Thyroid gland (tissue), 4 donors: Measurements from ENCODE around the gene ZBTB16.

Experiments used
- POLR2A ChIP-seq, 2 donors: fragments of 450-650 bp; IDR thresholded peaks; one replicate each; pipeline ENCODE4 v1.6.1; 2017; ENCODE audit warnings: antibody characterized with exemption in 2 of 2, mild to moderate bottlenecking in 2 of 2, moderate library complexity in 1 of 2
- TF ChIP-seq, protein P1 (sequence below), 6 experiments: fragments of 200-600 bp in 3 of 6; fragments of 450-650 bp in 3 of 6; sonication (generic) in 3 of 6; IDR thresholded peaks; one replicate each; pipeline ENCODE4 v1.5.1; 2016 to 2019; ENCODE audit warnings: antibody characterized with exemption in 6 of 6, mild to moderate bottlenecking in 2 of 6, inconsistent platforms in 1 of 6, moderate library complexity in 1 of 6

GRCh38 chr11:114092953-114093352 is 33.4 kb downstream of the ZBTB16 start:
- TF ChIP-seq, protein P1, sequence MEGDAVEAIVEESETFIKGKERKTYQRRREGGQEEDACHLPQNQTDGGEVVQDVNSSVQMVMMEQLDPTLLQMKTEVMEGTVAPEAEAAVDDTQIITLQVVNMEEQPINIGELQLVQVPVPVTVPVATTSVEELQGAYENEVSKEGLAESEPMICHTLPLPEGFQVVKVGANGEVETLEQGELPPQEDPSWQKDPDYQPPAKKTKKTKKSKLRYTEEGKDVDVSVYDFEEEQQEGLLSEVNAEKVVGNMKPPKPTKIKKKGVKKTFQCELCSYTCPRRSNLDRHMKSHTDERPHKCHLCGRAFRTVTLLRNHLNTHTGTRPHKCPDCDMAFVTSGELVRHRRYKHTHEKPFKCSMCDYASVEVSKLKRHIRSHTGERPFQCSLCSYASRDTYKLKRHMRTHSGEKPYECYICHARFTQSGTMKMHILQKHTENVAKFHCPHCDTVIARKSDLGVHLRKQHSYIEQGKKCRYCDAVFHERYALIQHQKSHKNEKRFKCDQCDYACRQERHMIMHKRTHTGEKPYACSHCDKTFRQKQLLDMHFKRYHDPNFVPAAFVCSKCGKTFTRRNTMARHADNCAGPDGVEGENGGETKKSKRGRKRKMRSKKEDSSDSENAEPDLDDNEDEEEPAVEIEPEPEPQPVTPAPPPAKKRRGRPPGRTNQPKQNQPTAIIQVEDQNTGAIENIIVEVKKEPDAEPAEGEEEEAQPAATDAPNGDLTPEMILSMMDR (IDR thresholded peaks at IDR 0.05), result no peak
- TF ChIP-seq POLR2A (IDR thresholded peaks at IDR 0.05), result no peak
